GM18508 (cell line): Measurements from ENCODE around the gene MAML3.

Source experiments
- ATAC-seq: cut with Tn5 transposase; IDR thresholded peaks from one replicate; pipeline ENCODE4 v1.9.1; 2021; ENCODE audit warnings: moderate number of reproducible peaks; ENCODE audit not compliant: insufficient read depth, unreplicated experiment

Gene MAML3

GRCh38 chr4:139777757-139778156 lies 376.2 kb downstream of the MAML3 start:
- no peak for ATAC-seq

- ATAC-seq: no peak
Measured at GRCh38 chr4:139776235-139776634, 377.7 kb downstream of the MAML3 start.

- ATAC-seq: no peak
Measured at GRCh38 chr4:139774759-139775487, 379.1 kb downstream of the MAML3 start.

- no peak for ATAC-seq
Measured at GRCh38 chr4:139773560-139774318, 380.2 kb downstream of the MAML3 start.

GRCh38 chr4:139770361-139770760 lies 383.6 kb downstream of the MAML3 start:
- no peak for ATAC-seq

GRCh38 chr4:139769364-139769763 lies 384.6 kb downstream of the MAML3 start:
- no peak for ATAC-seq

- no peak for ATAC-seq
Measured at GRCh38 chr4:139768896-139769295, 385.1 kb downstream of the MAML3 start.

GRCh38 chr4:139768366-139768765 lies 385.6 kb downstream of the MAML3 start:
- no peak for ATAC-seq

- ATAC-seq: no peak
Measured at GRCh38 chr4:139767585-139767984, 386.4 kb downstream of the MAML3 start.

GRCh38 chr4:139767168-139767567 lies 386.8 kb downstream of the MAML3 start:
- no peak for ATAC-seq

- ATAC-seq: no peak
Measured at GRCh38 chr4:139764686-139765310, 389.2 kb downstream of the MAML3 start.

GRCh38 chr4:139764182-139764581 lies 389.8 kb downstream of the MAML3 start:
- ATAC-seq: no peak

GRCh38 chr4:139763672-139764071 lies 390.3 kb downstream of the MAML3 start:
- ATAC-seq: no peak

- no peak for ATAC-seq
Measured at GRCh38 chr4:139763205-139763604, 390.8 kb downstream of the MAML3 start.

GRCh38 chr4:139762720-139763119 lies 391.3 kb downstream of the MAML3 start:
- ATAC-seq: no peak

- no peak for ATAC-seq
Measured at GRCh38 chr4:139761461-139761860, 392.5 kb downstream of the MAML3 start.

GRCh38 chr4:139760567-139760966 lies 393.4 kb downstream of the MAML3 start:
- no peak for ATAC-seq

- ATAC-seq: no peak
Measured at GRCh38 chr4:139759097-139759496, 394.9 kb downstream of the MAML3 start.

GRCh38 chr4:139756391-139757180 lies 397.4 kb downstream of the MAML3 start:
- ATAC-seq: no peak

GRCh38 chr4:139754938-139755337 lies 399.0 kb downstream of the MAML3 start:
- no peak for ATAC-seq

GRCh38 chr4:139753686-139754085 lies 400.3 kb downstream of the MAML3 start:
- no peak for ATAC-seq
